ENCODE data around the gene SAPCD2. TPM values are rescaled to one million over a fixed set of nuclear protein-coding genes. Genes with fewer than 3 reads are reported as not detected.
A peak's percentile ranks its signal among the peaks of the same experiment; 100 is the strongest.

SAPCD2 gene
- total and polyA plus RNA-seq, 2 experiments from 2014 or later: 4.7 to 42.1 TPM

DNA sequence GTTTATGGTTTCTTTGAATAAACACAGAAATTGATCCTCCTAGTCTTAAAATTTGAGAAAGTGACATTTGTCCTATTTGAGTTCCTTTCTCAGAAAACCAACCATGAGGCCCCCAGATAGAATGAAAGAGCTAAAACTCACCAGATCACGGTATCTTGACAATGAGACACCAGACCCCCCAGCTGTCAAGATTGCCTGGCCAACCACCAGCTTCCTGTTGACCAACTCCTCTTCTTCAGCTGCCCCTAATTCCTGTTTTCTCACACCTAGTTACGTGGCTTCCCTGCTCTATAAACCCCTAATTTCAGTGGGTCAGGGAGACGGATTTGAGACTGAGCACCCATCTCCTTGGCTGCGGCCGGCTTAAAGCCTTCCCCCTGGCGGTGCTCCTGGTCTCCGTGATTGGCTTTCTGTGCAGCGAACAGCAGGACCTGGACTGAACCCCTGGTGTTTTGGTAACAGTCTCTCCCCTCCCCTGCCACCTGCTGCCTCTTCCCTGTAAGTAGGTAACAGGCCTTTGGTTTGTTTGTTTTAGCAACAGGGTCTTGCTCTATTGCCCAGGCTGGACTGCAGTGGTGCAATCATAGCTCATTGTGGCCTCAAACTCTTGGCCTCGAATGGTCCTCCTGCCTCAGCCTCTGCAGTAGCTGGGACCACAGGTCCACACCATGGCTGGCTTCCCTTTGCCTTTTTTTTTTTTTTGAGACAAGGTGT is 11.7 kb downstream of the SAPCD2 start:
- Histone ChIP-seq H3K27ac (no peak overlapping the region), H3K36me3 (no peaks in the 10 kb centered on the region), H3K4me1 (ENCODE audit: low read depth) (no peaks in the 10 kb centered on the region), H3K9me3 (ENCODE audit: low read depth) (no peaks in the 10 kb centered on the region), H3K27me3 (peaks cover 39% of the 10 kb centered on the region), H3K4me3 (no peak overlapping the region)
- DNase-seq (ENCODE audit: low read depth in 1 of 2, low spot score in 1 of 2): no peak
- no peak for TF ChIP-seq CTCF (IDR thresholded peaks at IDR 0.05; ENCODE audit: low read depth, low read length)

GRCh38 chr9:137057545-137057944 is 12.8 kb downstream of the SAPCD2 start:
- Histone ChIP-seq H3K27me3 (peaks cover 51% of the 10 kb centered on the region), H3K4me1 (ENCODE audit: low read depth) (no peaks in the 10 kb centered on the region), H3K27ac (no peak overlapping the region), H3K36me3 (no peaks in the 10 kb centered on the region), H3K9me3 (ENCODE audit: low read depth) (no peaks in the 10 kb centered on the region), H3K4me3 (no peak overlapping the region)
- no peak for DNase-seq (ENCODE audit: low read depth in 1 of 2, low spot score in 1 of 2)
- no peak for TF ChIP-seq CTCF (IDR thresholded peaks at IDR 0.05; ENCODE audit: low read depth, low read length)

DNA sequence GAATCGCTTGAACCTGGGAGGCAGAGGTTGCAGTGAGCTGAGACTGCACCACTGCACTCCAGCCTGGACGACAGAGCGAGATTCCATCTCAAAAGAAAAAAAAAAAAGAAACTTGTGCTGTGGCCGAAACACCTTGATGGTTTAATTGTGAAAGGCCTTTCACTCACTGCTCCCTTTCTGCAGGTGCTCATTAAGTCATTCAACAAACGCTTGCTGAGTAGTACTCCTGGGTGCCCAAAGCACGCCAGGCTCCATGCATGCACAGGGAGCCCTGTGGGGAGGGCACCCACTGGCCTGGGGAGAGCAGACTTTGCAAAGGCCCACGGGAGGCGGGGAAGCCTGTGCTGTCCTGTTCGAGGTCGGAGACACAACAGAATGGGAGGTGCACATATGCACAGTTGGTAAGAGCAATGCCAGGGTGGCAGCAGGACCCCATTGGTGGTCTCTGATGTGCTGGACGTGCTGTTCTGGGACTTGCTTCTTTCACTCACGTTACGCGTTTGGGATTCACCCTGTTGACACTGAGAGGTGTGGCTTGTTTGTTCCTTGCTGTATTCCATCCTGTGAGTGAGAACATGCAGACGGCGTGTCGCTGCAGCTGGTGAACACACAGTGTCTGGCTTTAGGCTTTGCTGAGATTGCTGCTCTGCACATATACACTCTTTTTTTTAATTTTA is 13.5 kb downstream of the SAPCD2 start:
- no peaks in the 10 kb centered on the region for H3K4me1 ChIP-seq (ENCODE audit: low read depth)
- no peak overlapping the region for H3K27ac ChIP-seq
- no peak overlapping the region for H3K4me3 ChIP-seq
- no peak for DNase-seq (ENCODE audit: low read depth in 1 of 2, low spot score in 1 of 2)
- no peaks in the 10 kb centered on the region for H3K36me3 ChIP-seq
- H3K27me3 ChIP-seq: peaks cover 57% of the 10 kb centered on the region
- H3K9me3 ChIP-seq (ENCODE audit: low read depth): no peaks in the 10 kb centered on the region
- no peak for TF ChIP-seq CTCF (IDR thresholded peaks at IDR 0.05; ENCODE audit: low read depth, low read length)

GRCh38 chr9:137055385-137056364 is 14.7 kb downstream of the SAPCD2 start:
- no peaks in the 10 kb centered on the region for H3K9me3 ChIP-seq (ENCODE audit: low read depth)
- peak in 1 of 2 donors; percentile 97 for DNase-seq (ENCODE audit: low read depth in 1 of 2, low spot score in 1 of 2)
- no peak for TF ChIP-seq CTCF (IDR thresholded peaks at IDR 0.05; ENCODE audit: low read depth, low read length)
- H3K27ac ChIP-seq: no peak overlapping the region
- no peaks in the 10 kb centered on the region for H3K36me3 ChIP-seq
- no peak overlapping the region for H3K4me3 ChIP-seq
- H3K27me3 ChIP-seq: peaks cover 69% of the 10 kb centered on the region
- H3K4me1 ChIP-seq (ENCODE audit: low read depth): no peaks in the 10 kb centered on the region

DNA sequence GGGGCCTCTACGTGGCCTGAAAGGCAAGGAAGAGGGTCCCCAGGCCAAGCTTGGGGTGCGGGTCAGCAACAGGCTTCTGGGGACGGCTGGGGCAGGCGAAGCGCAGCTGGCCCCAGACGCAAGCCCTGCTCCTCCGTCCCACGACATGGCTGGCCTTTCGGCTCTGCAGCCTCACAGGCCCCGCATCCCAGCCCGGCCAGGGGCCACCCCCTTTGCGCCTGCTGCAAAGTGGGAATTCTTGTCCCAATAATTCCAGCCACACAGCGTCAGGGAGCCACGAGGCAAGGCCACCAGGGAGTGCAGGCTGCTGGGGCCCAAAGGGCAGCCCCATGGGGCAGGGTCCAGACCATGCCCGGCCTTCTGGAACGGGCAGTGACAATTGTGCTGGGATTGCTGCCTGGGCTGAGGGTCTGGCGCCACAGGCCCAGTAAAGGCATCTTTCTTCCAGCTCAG is 15.4 kb downstream of the SAPCD2 start:
- no peak overlapping the region for H3K27ac ChIP-seq
- no peaks in the 10 kb centered on the region for H3K9me3 ChIP-seq (ENCODE audit: low read depth)
- no peak for TF ChIP-seq CTCF (IDR thresholded peaks at IDR 0.05; ENCODE audit: low read depth, low read length)
- no peak overlapping the region for H3K4me3 ChIP-seq
- H3K36me3 ChIP-seq: no peaks in the 10 kb centered on the region
- no peaks in the 10 kb centered on the region for H3K4me1 ChIP-seq (ENCODE audit: low read depth)
- no peak for DNase-seq (ENCODE audit: low read depth in 1 of 2, low spot score in 1 of 2)
- H3K27me3 ChIP-seq: peaks cover 76% of the 10 kb centered on the region

Data from cardiac muscle cell (in vitro differentiated cells and primary cell).